RWPE2 (cell line): ENCODE results near the gene DDX18.
"Not testable (repeated sequence)": the region's sequence is repeated elsewhere in the genome, so short reads cannot be mapped to it uniquely, and the experiment has no call there.

Experiments used
- ATAC-seq: fragments of 200-7000 bp; cut with Tn5 transposase; 3 replicates; pipeline ENCODE4 v1.9.1; 2021; ENCODE audit warnings: low read depth
- DNase-seq: peaks from one replicate; pipeline ENCODE4 v3.0.0-alpha.2; 2020; ENCODE audit warnings: low spot score
- H3K27ac ChIP-seq: fragments of 450-650 bp; 2 replicates; pipeline ENCODE4 v1.5.1; 2017; ENCODE audit warnings: mild to moderate bottlenecking; ENCODE audit not compliant: poor library complexity, severe bottlenecking
- H3K27me3 ChIP-seq: fragments of 250-450 bp; sonication (Bioruptor Pico); 2 replicates; pipeline ENCODE4 v1.5.1; 2021; ENCODE audit warnings: mild to moderate bottlenecking, moderate library complexity; ENCODE audit not compliant: insufficient read depth, poor library complexity, severe bottlenecking
- H3K36me3 ChIP-seq: fragments of 250-450 bp; sonication (Bioruptor Pico); 2 replicates; pipeline ENCODE4 v1.5.1; 2020; ENCODE audit warnings: low read depth, mild to moderate bottlenecking, moderate library complexity
- H3K4me1 ChIP-seq: fragments of 250-450 bp; sonication (Bioruptor Pico); 2 replicates; pipeline ENCODE4 v1.5.1; 2021; ENCODE audit warnings: mild to moderate bottlenecking, moderate library complexity; ENCODE audit not compliant: insufficient read depth, poor library complexity, severe bottlenecking
- H3K4me3 ChIP-seq: fragments of 250-450 bp; sonication (Bioruptor Pico); 2 replicates; pipeline ENCODE4 v1.5.1; 2021; ENCODE audit warnings: mild to moderate bottlenecking, moderate library complexity; ENCODE audit not compliant: severe bottlenecking
- H3K9me3 ChIP-seq: fragments of 250-450 bp; sonication (Bioruptor Pico); 2 replicates; pipeline ENCODE4 v1.5.1; 2021; ENCODE audit warnings: mild to moderate bottlenecking, moderate library complexity; ENCODE audit not compliant: severe bottlenecking
- CTCF ChIP-seq: fragments of 450-650 bp; IDR thresholded peaks from one replicate; pipeline ENCODE4 v1.5.1; 2017; ENCODE audit warnings: mild to moderate bottlenecking, moderate library complexity; ENCODE audit not compliant: poor library complexity, severe bottlenecking

Gene DDX18

GRCh38 chr2:117794668-117795067 is 19.8 kb upstream of the DDX18 start:
- Histone ChIP-seq H3K27me3 (peaks cover 3% of the 10 kb centered on the region), H3K27ac (no peak overlapping the region), H3K4me1 (no peaks in the 10 kb centered on the region), H3K36me3 (no peaks in the 10 kb centered on the region), H3K9me3 (no peaks in the 10 kb centered on the region), H3K4me3 (no peak overlapping the region)
- ATAC-seq (peak; percentile 72), DNase-seq (no peak)
- TF ChIP-seq CTCF: no peak

GRCh38 chr2:117801826-117802225 is 12.7 kb upstream of the DDX18 start:
- Histone ChIP-seq H3K9me3 (no peaks in the 10 kb centered on the region), H3K27ac (no peak overlapping the region), H3K27me3 (no peaks in the 10 kb centered on the region), H3K4me3 (no peak overlapping the region), H3K36me3 (no peaks in the 10 kb centered on the region), H3K4me1 (peaks cover 8% of the 10 kb centered on the region)
- no peak for DNase-seq
- no peak for TF ChIP-seq CTCF
- ATAC-seq: no peak

GRCh38 chr2:117803644-117804325 is 10.7 kb upstream of the DDX18 start:
- DNase-seq, H3K9me3 ChIP-seq, H3K27me3 ChIP-seq, H3K4me1 ChIP-seq, H3K27ac ChIP-seq, H3K36me3 ChIP-seq: not testable (repeated sequence)
- H3K4me3 ChIP-seq: peak overlapping the region; percentile 29
- ATAC-seq: 0 out of 3 replicates have a peak, but pooled peaks have one; percentile 44

GRCh38 chr2:117812443-117812842 is 2.0 kb upstream of the DDX18 start:
- no peak for ATAC-seq
- no peak for DNase-seq
- Histone ChIP-seq H3K4me3 (no peak overlapping the region), H3K27me3 (no peaks in the 10 kb centered on the region), H3K9me3 (no peaks in the 10 kb centered on the region), H3K27ac (no peak overlapping the region), H3K36me3 (peaks cover 20% of the 10 kb centered on the region), H3K4me1 (peaks cover 8% of the 10 kb centered on the region)
- TF ChIP-seq CTCF: no peak

GRCh38 chr2:117815946-117816345 is 1.5 kb downstream of the DDX18 start:
- Histone ChIP-seq H3K36me3 (peaks cover 55% of the 10 kb centered on the region), H3K27ac (no peak overlapping the region), H3K4me3 (no peak overlapping the region), H3K4me1 (peaks cover 8% of the 10 kb centered on the region), H3K27me3 (no peaks in the 10 kb centered on the region), H3K9me3 (no peaks in the 10 kb centered on the region)
- ATAC-seq (no peak), DNase-seq (no peak)
- TF ChIP-seq CTCF: no peak
